ENCODE results near the gene BPIFB6.

The BPIFB6 gene

GRCh38 chr20:33065785-33066184, 34.3 kb downstream of the BPIFB6 start:
- DNase-seq, result no peak

DNA sequence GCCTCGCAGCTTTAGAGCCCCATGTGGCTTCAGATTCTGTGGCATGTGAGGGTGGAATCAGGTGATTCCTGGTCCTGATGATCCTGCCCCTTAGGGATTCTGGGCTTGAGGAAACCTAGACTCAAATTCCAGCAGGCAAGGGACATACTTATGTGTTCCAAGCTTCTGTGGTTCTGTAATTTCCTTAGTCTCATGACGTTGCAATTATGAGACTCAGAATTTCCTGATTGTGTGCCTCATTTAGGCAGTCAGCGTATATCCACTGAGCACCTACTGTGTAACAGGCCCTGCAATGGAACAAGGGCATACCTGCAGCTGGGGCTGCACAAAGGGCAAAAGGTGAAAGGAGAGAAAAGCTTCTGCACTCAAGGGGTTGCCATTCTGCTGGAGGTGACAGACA, 36.4 kb downstream of the BPIFB6 start:
- DNase-seq, result no peak

DNA sequence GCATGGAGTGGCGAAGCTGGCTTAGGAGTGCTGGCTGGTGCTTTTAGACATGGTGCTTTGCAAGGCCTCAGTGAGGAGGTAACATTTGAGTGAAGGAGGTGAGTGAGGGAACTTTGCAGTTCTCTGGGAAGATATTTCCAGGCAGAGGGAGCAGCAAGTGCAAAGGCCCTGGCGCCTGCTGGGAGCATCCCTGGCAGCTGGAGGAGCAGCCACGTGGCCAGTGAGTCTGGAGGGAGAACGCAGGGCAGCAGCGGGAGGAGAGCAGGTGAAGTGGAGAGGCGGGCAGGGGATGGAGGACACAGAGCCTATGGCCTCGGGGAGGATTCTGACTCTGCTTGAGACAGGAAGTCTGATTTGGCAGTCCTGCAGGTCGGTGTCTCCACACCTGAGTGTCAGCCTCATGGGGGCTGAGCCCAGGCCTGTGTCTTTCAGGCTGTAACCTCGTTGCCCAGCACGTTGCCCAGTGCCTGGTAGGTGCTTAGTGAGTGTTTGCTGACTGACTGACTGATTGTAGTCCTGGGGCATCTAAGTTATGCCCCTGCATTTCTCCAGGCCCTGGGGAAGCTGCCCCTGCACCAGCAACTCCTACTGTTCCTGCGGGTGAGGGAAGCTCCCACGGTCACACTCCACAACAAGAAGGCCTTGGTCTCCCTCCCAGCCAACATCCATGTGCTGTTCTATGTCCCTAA, 36.9 kb downstream of the BPIFB6 start:
- DNase-seq, result no peak

DNA sequence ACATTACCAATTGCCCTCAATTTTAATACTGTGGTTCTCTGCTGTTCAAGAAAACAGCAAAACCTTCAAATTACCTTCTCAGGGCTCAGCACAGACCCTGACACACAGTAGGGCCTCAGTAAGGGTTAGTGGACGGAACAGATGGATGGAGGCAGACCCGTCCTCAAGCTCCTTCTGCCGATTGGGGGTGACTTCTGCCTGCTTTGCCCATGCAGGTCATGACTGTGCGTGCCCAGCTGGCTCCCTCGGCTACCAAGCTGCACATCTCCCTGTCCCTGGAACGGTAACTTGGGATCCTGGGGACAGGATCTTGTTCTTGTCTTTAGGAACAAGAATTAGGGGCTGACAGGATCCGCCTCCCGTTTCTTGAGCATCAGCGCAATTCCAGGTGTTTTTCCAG, 38.2 kb downstream of the BPIFB6 start:
- DNase-seq, result no peak

- DNase-seq, result peak; percentile 13
Observed at GRCh38 chr20:33070111-33071053, 38.9 kb downstream of the BPIFB6 start.

DNA sequence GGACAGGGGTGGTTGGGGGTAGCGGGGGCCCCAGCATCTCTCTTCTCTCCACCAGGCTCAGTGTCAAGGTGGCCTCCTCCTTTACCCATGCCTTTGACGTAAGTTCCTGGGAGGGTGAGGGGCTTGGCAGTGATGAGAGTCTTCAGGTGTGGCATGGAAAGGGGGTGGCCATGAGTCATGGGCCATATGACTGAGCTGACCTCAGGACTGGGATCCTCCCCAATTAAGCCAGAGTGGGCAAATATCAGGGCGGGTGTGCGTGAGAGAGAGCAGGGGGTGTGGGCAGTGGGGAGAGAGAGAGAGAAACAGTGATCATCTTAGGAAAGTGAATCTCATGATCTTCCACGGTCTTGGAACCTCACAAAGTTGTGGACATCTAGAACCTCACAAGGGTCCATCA, 39.8 kb downstream of the BPIFB6 start:
- DNase-seq, result no peak

- no peak for DNase-seq
Observed at GRCh38 chr20:33072362-33072761, 40.9 kb downstream of the BPIFB6 start.

GRCh38 chr20:33072813-33073212, 41.4 kb downstream of the BPIFB6 start:
- no peak for DNase-seq

DNA sequence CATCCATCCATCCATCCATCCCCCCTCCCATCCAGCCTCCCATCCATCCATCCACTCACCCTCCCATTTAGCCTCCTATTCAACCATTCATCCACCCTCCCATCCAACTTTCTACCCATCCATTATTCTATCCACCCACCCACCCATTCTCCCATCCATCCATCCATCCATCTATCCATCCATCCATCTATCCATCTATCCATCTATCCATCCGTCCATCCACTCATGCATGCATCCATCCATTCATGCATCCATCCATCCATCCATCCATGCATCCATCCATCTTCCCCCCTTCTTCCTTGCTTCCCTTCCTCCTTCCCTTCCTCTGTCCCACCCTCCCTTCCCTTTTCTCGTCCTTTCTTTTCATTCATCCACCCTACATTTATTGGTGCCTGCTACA, 43.2 kb downstream of the BPIFB6 start:
- DNase-seq, result no peak

DNA sequence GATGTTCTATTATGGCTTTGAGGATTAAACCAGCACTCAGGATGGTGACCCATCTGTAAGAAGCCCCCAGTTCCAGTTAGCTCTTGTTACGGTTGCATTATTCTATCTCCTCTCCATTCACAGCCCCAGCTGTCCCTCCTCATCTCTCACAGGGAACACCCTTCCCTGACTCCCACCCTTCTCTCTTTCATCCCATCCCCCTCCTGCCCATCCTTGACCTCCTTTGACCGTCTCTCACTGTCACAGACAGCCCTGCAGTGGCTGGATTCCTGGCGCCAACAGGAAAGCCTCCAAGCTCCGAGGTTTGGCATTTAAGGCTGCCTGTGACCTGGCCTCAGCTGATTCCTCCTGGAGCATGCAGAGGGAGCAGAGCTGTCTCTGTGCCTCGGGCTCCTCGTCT, 43.8 kb downstream of the BPIFB6 start:
- no peak for DNase-seq

DNA sequence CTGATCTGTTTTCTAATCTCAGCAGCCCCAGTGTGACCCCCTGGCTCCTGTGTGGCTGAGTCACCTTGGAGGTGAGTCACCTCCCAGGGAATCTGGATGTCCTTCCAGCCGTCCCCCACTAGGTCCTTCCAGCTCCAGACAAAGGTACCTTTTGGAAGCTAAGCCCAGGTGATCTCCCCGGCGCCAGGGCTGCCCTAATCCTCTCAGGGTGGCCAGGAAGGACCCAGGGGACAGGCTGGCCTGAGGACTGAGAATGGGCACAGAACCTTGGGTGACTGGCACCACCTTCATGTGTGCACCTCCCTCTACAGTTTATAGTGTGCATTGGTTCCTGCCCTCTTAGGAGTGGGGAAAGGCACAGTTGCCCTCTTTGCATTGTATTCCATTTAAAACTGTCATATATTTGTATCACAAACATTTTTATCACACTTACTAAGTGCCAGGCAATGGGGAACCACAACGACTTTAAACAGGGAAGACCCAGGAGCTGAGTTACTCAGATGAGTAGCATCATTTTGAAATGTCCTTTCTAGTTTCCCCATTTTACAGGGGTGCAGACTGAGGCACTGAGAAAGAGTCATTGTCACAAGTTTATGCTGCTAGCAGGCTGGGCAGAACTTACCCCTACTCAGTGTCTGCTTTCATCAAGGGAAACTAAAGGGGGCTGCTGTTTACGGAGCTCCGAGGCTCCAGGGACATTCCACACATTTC, 45.4 kb downstream of the BPIFB6 start:
- DNase-seq, result peak; percentile 29

- peak; percentile 28 for DNase-seq
Observed at GRCh38 chr20:33079259-33079658, 47.8 kb downstream of the BPIFB6 start, which contains the start of gene BPIFB4. Gene BPIFB4, plus strand, starts transcription at chr20:33079643. Its CDS starts 1,884 bp downstream, at chr20:33081527.

- no peak for DNase-seq
Observed at GRCh38 chr20:33081411-33082154, 50.1 kb downstream of the BPIFB6 start.

DNA sequence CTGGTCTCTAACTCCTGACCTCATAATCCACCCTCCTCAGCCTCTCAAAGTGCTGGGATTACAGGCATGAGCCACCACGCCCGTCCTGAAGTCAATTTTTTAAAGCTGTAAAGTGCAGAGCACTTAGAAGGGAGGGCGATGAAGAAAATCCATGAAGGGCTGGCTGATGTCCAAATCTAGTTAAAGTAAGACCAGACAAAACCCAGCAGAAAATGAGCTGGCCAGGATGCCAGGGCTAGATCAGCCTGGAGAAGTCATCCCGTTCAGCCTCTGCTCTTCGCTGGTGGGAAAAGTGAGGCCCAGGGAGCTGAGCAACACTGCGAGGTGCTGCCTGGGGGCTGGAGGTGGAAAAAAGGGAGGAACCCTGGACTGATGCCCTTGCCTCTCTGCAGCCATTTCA, 51.1 kb downstream of the BPIFB6 start:
- DNase-seq, result no peak

DNA sequence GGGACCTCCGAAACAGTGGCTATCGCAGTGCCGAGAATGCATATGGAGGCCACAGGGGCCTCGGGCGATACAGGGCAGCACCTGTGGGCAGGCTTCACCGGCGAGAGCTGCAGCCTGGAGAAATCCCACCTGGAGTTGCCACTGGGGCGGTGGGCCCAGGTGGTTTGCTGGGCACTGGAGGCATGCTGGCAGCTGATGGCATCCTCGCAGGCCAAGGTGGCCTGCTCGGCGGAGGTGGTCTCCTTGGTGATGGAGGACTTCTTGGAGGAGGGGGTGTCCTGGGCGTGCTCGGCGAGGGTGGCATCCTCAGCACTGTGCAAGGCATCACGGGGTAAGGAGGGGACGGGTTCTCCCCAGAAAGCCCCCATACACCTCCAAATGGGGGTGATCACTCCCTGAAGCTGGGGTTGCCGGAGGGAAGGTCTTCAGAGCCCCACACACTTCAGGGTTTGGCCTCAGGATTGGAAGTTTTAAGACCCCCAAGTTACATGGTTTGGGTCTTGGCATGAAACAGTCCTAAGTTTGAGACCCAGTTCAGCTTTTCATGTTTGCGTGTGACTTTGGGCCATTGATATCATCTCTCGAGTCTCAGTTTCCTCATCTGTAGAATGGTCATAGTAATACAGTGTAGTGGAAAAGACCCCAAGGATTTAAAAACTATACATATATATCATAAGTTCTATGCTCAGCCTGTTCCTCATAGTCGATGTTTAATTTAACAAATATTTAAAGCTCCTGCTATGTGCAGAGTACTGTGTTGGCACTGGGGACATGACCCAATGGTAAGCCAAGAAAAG, 52.3 kb downstream of the BPIFB6 start:
- DNase-seq, result no peak

DNA sequence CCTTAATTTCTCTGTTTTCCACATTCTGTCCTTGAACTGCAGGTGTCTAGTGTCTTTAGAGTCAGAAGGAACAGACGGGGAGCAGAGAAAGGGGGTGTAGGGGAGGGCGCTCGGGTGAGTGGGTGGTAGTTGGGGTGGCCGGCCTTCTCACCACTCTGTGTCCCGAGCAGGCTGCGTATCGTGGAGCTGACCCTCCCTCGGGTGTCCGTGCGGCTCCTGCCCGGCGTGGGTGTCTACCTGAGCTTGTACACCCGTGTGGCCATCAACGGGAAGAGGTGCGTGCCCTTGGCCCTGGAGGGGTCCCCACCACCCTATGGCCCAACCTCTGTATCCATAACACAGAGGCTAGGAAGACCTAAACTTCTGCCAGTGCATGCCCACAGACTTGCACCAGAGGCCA, 53.3 kb downstream of the BPIFB6 start:
- no peak for DNase-seq

DNA sequence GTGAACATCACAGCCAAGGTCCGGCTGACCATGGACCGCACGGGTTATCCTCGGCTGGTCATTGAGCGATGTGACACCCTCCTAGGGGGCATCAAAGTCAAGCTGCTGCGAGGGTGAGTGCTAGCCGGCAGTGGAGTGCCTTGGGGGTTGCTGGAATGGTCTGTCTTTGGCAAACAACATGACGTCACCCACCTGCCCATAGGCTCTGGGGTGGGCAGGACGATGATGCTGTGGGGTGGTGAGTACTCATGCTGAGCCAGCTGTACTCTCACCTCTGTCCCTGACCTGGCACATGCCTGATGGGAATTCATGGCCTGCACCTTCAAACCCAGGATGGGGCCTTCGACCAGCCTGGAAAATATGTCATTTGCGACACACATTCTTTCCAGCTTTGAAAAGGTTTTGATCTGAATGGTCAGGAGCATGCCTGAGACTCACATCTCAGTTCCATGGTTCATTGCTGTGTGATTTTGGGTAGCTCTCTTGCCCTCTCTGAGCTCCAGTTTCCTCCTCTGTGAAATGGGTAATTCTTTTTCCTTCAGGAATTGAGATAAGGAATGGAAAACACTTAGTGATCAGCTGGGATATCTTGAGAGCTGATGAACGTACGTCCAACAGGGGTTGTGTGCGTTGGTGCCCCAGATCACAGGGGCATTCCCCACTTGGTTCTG, 54.7 kb downstream of the BPIFB6 start:
- DNase-seq, result no peak

DNA sequence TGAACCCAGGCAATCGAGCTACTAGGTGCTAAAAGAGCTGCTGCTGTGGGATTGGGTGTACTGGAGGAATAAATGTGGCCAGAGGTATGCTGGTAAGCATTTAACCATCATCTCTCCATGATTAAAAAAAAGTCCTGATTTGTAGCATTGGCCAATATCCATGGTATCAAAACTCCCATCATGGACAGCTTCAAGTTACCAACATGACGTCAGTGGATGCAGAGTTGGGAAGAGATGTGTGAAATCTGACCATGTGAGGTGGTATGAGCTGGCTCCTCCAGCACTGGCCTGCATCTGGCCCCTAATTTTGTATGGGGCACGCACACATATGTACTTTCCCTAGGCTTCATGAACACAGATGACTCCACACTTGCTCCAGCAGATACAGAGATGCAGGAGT, 59.7 kb downstream of the BPIFB6 start:
- no peak for DNase-seq

GRCh38 chr20:33091693-33092092, 60.2 kb downstream of the BPIFB6 start:
- DNase-seq, result no peak

GRCh38 chr20:33092361-33092760, 60.9 kb downstream of the BPIFB6 start:
- DNase-seq, result no peak

GRCh38 chr20:33093074-33093473, 61.6 kb downstream of the BPIFB6 start:
- DNase-seq, result no peak

Measured in OCI-M1 (cell line).